ENCODE measurements around the gene WDR77. TPM values are rescaled to one million over a fixed set of nuclear protein-coding genes. Genes with fewer than 3 reads are reported as not detected.

Gene WDR77
- total RNA-seq, 2 donors from 2014 or later, result 17.6 to 19.5 TPM

DNA sequence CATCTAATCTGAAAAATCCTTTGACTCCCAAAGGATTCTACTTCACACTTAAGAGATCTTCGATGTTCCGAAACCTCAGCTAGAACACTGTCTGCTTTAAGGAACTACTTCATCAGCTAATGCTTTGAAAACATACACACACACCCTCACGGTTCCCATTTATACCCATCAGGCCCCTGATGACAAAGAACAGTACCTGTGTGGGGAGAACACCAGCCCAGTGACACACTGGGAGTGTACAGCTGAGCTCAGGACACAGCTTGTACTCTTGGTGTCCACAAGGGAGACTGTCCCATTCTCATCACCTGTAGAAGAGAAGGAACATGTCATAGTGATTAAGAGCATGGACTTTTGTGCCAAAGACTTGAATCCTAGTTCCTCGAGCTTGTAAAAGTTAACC, 6.6 kb downstream of the WDR77 start:
- H3K9me3 ChIP-seq (ENCODE audit: control insufficient read depth, low read length, poor library complexity, severe bottlenecking), result no peaks in the 10 kb centered on the region
- Mint-ChIP-seq H3K4me3 (no peak overlapping the region), H3K27me3 (no peaks in the 10 kb centered on the region), H3K4me1 (peaks cover 29% of the 10 kb centered on the region), H3K36me3 (ENCODE audit: low read depth) (peaks cover 14% of the 10 kb centered on the region), H3K27ac (peak overlapping the region; percentile 9)
- ATAC-seq (no peak), DNase-seq (no peak)

DNA sequence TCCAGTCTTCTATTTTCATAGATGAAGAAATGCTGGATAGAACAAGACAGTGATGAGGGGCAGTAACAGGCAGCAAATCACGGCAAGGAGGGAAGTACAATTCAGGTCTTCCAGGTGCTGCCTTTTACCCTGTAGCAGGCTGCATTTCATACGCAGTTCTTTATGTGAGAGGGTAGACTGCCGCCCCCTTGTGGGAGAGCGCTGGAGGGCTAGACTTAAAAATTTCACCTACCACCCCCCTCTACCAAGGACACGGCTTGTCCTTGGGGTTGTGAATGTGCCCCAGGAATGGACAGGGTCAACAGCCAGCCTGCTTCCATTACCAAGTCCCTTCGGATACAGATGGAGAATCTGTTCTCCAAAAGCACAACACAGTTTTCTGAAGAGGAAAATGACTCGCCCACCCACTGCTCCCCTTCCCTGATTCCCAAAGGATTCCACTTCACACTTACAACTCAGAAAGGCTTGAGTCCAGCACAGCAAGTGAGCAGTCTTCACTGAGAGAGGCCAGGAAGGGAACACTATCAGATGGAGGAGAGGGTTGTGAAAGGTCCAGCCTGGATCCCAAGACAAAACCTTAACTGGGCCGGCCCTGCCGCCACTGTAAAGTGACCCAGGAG, 7.4 kb downstream of the WDR77 start:
- DNase-seq (peak; percentile 22 to 55 (median 36)), ATAC-seq (peak; percentile 95)
- Mint-ChIP-seq H3K27me3 (no peaks in the 10 kb centered on the region), H3K4me1 (peaks cover 21% of the 10 kb centered on the region), H3K4me3 (no peak overlapping the region), H3K36me3 (ENCODE audit: low read depth) (peaks cover 14% of the 10 kb centered on the region), H3K27ac (peak overlapping the region; percentile 84)
- no peaks in the 10 kb centered on the region for H3K9me3 ChIP-seq (ENCODE audit: control insufficient read depth, low read length, poor library complexity, severe bottlenecking)

DNA sequence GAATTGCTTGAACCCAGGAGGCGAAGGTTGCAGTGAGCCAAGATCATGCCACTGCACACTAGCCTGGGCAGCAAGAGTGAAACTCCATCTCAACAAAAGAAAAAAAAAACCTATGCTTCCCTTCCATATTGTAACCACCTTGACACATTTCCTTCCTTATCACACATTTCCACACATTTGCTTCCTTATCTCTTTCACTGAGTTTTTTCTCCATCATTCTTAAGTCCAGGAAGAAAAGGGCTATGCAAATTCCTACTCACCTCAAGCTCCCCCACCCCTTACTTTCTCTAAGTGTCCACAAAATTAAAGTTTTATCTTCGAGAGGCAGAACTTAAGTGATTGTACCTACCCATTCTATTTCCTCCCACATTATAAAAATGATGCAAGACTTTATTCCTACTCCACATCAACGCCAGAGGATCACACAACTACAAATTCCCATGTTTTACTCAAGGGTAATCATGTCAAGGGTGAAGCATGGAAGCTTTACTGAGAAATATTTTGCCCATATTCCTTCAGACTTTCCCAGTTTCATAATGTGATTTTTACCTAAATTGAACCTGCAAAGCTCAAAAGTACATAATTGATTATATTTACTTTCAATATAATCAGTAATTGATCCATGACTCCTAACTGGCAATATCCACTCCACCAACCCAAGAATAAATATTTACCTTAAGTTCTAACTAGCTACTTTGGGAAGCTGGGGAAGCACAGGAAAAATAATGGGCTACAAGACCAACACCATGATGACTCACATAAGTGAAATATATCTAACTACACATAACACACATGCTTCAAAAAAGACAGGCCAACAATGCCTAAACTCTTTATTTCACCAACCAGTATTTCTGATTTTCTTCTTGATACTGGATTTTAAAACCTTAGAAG, 9.3 kb downstream of the WDR77 start:
- Mint-ChIP-seq H3K27ac (peak overlapping the region; percentile 81), H3K36me3 (ENCODE audit: low read depth) (peaks cover 9% of the 10 kb centered on the region), H3K27me3 (no peaks in the 10 kb centered on the region), H3K4me3 (no peak overlapping the region), H3K4me1 (peaks cover 14% of the 10 kb centered on the region)
- ATAC-seq (no peak), DNase-seq (no peak)
- no peaks in the 10 kb centered on the region for H3K9me3 ChIP-seq (ENCODE audit: control insufficient read depth, low read length, poor library complexity, severe bottlenecking)

DNA sequence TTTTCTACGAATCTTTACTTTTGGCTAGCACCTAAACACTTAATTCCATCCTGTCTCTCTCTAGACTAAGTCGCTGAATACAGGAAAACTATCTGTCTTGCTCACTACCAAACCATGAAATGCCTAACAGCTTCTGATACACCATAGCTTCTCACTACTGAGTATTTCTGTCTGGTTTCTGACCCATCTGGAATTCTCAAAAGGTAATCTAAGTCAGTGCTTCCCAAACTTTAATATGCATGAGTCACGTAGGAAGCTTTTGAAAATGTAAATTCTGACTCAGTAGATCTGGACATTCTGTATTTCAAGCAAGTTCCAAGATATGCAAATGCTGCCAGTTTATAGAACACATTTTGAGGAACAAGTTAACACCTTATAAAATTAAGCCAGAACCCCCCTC, 12.3 kb downstream of the WDR77 start:
- H3K4me1 Mint-ChIP-seq, result peaks cover 9% of the 10 kb centered on the region
- H3K36me3 Mint-ChIP-seq (ENCODE audit: low read depth), result peaks cover 6% of the 10 kb centered on the region
- no peaks in the 10 kb centered on the region for H3K27me3 Mint-ChIP-seq
- no peaks in the 10 kb centered on the region for H3K9me3 ChIP-seq (ENCODE audit: control insufficient read depth, low read length, poor library complexity, severe bottlenecking)
- ATAC-seq (no peak), DNase-seq (no peak)
- H3K4me3 Mint-ChIP-seq, result no peak overlapping the region
- H3K27ac Mint-ChIP-seq, result no peak overlapping the region

DNA sequence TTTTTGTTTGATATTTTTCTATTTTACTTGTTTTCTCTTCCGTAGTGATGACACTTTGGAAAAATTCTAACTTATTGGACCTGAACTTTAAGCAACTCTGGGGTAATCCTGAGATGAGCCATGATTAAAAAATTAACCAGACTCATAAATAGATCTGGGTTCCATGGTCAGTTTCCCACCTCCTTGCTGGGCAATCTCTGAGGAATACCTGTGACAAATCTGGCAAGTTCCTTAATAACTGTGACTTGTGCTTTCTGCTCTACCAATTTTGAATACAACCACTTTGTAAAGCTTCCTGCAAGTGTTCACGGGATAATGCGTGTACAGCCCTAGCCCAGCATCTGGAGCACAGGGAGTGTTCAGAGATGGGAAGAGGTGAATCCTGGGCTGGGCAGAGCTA, 24.8 kb downstream of the WDR77 start:
- no peak overlapping the region for H3K27ac Mint-ChIP-seq
- peaks cover 13% of the 10 kb centered on the region for H3K36me3 Mint-ChIP-seq (ENCODE audit: low read depth)
- DNase-seq (no peak), ATAC-seq (no peak)
- no peaks in the 10 kb centered on the region for H3K9me3 ChIP-seq (ENCODE audit: control insufficient read depth, low read length, poor library complexity, severe bottlenecking)
- no peak overlapping the region for H3K4me3 Mint-ChIP-seq
- H3K27me3 Mint-ChIP-seq, result peaks cover 7% of the 10 kb centered on the region
- peaks cover 4% of the 10 kb centered on the region for H3K4me1 Mint-ChIP-seq

DNA sequence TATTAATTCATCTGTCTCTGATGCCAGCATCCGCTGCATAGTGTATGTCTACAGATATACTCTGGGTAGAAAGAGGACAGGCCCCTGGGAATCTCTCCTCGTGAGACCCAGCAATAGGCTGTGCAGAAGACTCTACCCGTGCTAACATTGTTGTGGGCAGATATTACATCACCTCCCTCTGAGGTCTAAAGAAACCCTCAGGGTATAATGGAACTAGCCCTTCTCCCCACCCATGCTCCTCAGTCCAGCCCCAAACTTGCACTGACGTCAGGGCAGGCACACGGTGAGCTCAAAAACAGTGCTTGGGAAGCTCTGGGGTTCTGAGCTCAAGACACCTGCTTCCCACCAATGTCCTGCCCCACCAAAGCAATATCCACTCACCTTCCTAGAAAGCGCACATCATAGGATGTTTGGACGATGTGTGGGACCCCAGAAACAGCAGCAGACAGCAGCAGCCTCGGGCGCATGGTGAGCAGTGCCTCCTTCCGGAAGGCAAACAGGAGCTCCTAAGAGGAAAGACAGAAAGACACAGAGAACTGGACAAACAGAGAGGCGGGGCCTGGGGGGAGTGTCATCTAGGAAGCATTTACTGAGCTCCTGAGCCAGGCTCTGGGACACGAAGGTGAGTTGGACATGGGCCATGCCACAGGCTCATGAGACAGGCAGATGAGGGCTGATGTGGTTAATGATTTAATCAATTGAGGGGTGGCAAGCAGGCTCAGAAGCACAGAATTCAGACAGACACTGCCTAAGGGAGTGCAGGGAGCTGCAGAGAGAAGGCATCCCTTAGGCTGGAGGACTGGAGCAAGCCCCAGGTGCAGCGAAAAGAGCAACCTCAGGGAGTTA, 26.3 kb downstream of the WDR77 start:
- no peak for ATAC-seq
- peaks cover 23% of the 10 kb centered on the region for H3K36me3 Mint-ChIP-seq (ENCODE audit: low read depth)

DNA sequence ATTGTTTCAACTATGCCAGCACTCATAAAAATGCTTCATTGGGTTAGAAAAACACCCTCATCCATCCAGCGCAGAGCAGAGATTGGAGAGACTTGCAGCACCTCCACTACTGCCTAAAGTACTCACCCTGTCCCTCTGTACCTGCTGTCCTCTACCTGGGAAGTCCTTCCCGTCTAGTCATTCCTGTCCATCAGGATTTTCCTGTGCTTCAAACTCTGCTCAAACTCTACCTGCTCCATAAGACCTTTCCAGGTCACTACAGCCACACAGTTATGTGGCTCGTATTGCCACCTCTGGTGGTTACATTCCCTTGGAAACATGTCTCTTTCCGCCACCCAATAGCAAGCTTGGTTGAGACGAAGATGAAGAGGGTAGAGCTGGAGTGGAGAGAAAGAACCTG, 28.7 kb downstream of the WDR77 start:
- ATAC-seq, result no peak
- Mint-ChIP-seq H3K4me3 (no peak overlapping the region), H3K36me3 (ENCODE audit: low read depth) (peaks cover 25% of the 10 kb centered on the region), H3K4me1 (peaks cover 2% of the 10 kb centered on the region), H3K27me3 (peaks cover under 1% of the 10 kb centered on the region), H3K27ac (no peak overlapping the region)
- no peaks in the 10 kb centered on the region for H3K9me3 ChIP-seq (ENCODE audit: control insufficient read depth, low read length, poor library complexity, severe bottlenecking)
- DNase-seq, result no peak

More for the DNA sequence above, 26.3 kb downstream of the WDR77 start:
- no peak overlapping the region for H3K27ac Mint-ChIP-seq
- peaks cover 4% of the 10 kb centered on the region for H3K4me1 Mint-ChIP-seq
- no peak overlapping the region for H3K4me3 Mint-ChIP-seq
- no peak for DNase-seq
- peaks cover 7% of the 10 kb centered on the region for H3K27me3 Mint-ChIP-seq
- H3K9me3 ChIP-seq (ENCODE audit: control insufficient read depth, low read length, poor library complexity, severe bottlenecking), result no peaks in the 10 kb centered on the region

DNA sequence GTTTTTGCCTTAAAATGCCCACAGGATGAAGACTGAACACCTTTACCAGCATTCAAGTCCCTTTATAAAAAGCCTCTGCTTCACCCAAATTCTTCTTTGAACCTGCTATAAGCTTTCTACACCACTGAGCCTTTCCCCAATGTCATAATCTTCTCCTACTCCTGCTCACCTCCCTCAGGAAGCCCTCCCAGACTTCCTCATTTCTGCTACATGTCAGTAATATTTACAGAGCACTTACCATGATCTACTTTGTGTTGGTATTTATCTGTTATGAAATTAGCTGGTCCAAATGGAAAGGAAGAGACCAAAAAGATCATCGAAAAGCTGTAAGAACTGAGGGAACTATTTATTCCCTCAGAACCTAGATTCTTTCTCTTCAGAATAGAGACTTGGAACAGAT, 30.0 kb downstream of the WDR77 start:
- Mint-ChIP-seq H3K4me1 (peaks cover 2% of the 10 kb centered on the region), H3K27me3 (no peaks in the 10 kb centered on the region), H3K27ac (no peak overlapping the region), H3K36me3 (ENCODE audit: low read depth) (peaks cover 21% of the 10 kb centered on the region), H3K4me3 (no peak overlapping the region)
- DNase-seq (no peak), ATAC-seq (no peak)
- H3K9me3 ChIP-seq (ENCODE audit: control insufficient read depth, low read length, poor library complexity, severe bottlenecking), result no peaks in the 10 kb centered on the region

DNA sequence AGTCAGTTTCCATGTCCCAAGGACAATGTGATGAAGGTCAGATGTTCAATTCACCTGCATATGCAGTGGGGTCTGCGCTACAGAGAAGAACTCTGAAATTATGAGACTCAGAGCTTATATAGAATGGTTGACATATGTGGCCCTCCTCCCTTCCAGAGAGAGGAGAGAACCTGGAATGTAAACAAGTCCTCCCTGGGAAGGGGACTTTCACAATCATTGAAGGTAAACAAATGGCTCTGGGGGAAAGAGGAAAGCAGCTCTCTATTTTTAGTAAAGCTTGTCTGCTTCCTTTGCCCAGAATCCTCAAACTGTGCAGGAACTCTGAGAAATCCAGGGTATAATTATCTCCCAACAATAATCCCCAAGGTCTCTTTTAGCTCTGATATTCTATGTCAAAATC, 31.3 kb downstream of the WDR77 start:
- H3K4me3 Mint-ChIP-seq, result no peak overlapping the region
- no peak overlapping the region for H3K27ac Mint-ChIP-seq
- H3K27me3 Mint-ChIP-seq, result no peaks in the 10 kb centered on the region
- peaks cover 2% of the 10 kb centered on the region for H3K4me1 Mint-ChIP-seq
- H3K9me3 ChIP-seq (ENCODE audit: control insufficient read depth, low read length, poor library complexity, severe bottlenecking), result no peaks in the 10 kb centered on the region
- DNase-seq, result no peak
- no peak for ATAC-seq
- peaks cover 18% of the 10 kb centered on the region for H3K36me3 Mint-ChIP-seq (ENCODE audit: low read depth)

DNA sequence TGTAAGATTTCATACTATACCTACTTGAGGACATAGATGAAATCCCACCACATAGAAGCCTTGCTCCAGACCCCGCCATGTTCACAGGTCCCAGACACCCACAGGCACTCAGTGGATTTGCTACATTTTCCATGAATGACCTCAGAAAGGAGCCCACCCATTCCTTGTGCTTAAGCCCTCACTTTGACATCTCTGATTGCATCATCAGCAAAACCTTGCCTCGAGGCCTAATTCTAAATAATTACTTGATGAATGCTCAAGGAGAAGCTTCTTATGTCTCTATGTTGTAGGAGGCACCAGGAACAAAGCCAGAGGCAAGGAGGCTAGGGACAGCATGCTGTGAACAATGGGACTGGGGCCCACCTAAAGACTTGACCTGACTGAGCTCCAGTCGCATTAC, 33.6 kb downstream of the WDR77 start:
- H3K9me3 ChIP-seq (ENCODE audit: control insufficient read depth, low read length, poor library complexity, severe bottlenecking), result no peaks in the 10 kb centered on the region
- peaks cover 2% of the 10 kb centered on the region for H3K4me1 Mint-ChIP-seq
- no peak overlapping the region for H3K4me3 Mint-ChIP-seq
- DNase-seq (no peak), ATAC-seq (no peak)
- H3K27ac Mint-ChIP-seq, result no peak overlapping the region
- H3K27me3 Mint-ChIP-seq, result no peaks in the 10 kb centered on the region
- peaks cover 16% of the 10 kb centered on the region for H3K36me3 Mint-ChIP-seq (ENCODE audit: low read depth)

DNA sequence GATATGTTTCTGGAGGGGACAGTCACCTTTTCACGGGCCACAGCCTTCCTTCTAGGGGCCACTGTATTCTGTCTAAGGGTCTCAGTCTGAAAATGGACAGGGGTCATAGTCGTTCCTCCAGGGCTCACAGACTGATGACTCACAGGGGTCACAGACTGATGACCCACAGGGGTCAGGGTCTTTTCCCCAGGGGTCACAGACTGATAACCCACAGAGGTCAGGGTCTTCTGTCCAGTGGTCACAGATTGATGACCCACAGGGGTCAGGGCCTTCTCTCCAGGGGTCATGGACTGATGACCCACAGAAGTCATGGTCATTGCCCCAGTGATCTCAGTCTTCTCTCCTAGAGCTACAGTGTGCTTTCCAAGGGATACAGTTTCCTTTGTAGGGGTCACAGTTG, 34.3 kb downstream of the WDR77 start:
- peaks cover 2% of the 10 kb centered on the region for H3K4me1 Mint-ChIP-seq
- no peaks in the 10 kb centered on the region for H3K27me3 Mint-ChIP-seq
- H3K27ac Mint-ChIP-seq, result no peak overlapping the region

DNA sequence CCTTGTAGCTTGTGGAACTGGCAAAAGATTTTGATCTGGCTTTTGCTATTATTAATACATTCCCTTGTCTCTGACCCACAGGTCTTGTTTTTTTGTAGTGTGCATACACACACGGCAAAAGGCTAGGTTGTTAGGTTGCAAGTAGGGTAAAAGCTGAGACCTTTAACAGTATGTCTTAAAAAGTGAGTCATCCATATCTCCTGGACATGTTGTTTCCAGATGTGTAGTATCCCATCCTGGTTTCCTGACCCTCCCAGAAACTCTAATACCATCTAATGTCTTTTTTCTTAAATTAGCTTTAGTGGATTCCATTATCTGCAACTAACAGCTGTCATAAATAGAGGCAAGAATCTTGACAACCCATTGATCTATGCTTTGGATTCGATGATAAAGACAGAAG, 36.2 kb downstream of the WDR77 start:
- H3K27ac Mint-ChIP-seq, result no peak overlapping the region
- ATAC-seq, result no peak
- no peak overlapping the region for H3K4me3 Mint-ChIP-seq

More for the DNA sequence above, 34.3 kb downstream of the WDR77 start:
- DNase-seq, result no peak
- no peak overlapping the region for H3K4me3 Mint-ChIP-seq
- ATAC-seq, result no peak
- H3K9me3 ChIP-seq (ENCODE audit: control insufficient read depth, low read length, poor library complexity, severe bottlenecking), result no peaks in the 10 kb centered on the region
- peaks cover 14% of the 10 kb centered on the region for H3K36me3 Mint-ChIP-seq (ENCODE audit: low read depth)

DNA sequence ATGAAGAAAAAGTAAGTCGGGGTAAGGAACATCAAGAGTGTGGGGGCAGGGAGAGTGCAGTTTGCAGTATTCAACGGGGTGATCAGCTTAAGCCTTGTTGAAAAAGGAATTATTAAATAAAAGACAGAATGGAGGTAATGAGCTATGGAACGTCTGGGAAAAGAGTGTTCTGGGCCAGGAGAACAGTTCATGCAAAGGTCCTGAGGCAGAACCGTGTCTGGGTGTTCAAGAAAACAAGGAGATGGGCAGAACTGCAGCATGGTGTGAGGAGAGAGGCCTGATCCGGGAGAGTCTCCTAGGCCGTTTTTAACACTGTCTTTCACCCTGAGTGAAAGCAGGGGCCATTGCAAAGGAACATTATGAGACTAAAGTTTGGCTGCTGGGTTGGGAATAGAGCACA, 41.8 kb downstream of the WDR77 start:
- DNase-seq, result no peak
- Mint-ChIP-seq H3K27ac (peak overlapping the region; percentile 86), H3K27me3 (peaks cover 7% of the 10 kb centered on the region), H3K36me3 (ENCODE audit: low read depth) (no peaks in the 10 kb centered on the region), H3K4me3 (no peak overlapping the region), H3K4me1 (peaks cover 25% of the 10 kb centered on the region)
- no peaks in the 10 kb centered on the region for H3K9me3 ChIP-seq (ENCODE audit: control insufficient read depth, low read length, poor library complexity, severe bottlenecking)
- no peak for ATAC-seq

More for the DNA sequence above, 36.2 kb downstream of the WDR77 start:
- Mint-ChIP-seq H3K27me3 (no peaks in the 10 kb centered on the region), H3K4me1 (peaks cover 3% of the 10 kb centered on the region), H3K36me3 (ENCODE audit: low read depth) (peaks cover 2% of the 10 kb centered on the region)
- no peak for DNase-seq
- no peaks in the 10 kb centered on the region for H3K9me3 ChIP-seq (ENCODE audit: control insufficient read depth, low read length, poor library complexity, severe bottlenecking)

All from T-helper 17 cell (primary cell).